COLO829 (cell line): ENCODE results near the gene NHSL2.
A peak's percentile ranks its signal among the peaks of the same experiment; 100 is the strongest.
"Not testable (repeated sequence)": the region's sequence is repeated elsewhere in the genome, so short reads cannot be mapped to it uniquely, and the experiment has no call there.

ENCODE experiments used
- DNase-seq: peaks from one replicate; pipeline ENCODE4 v3.0.0; 2012; ENCODE audit warnings: low spot score

Gene NHSL2

DNA sequence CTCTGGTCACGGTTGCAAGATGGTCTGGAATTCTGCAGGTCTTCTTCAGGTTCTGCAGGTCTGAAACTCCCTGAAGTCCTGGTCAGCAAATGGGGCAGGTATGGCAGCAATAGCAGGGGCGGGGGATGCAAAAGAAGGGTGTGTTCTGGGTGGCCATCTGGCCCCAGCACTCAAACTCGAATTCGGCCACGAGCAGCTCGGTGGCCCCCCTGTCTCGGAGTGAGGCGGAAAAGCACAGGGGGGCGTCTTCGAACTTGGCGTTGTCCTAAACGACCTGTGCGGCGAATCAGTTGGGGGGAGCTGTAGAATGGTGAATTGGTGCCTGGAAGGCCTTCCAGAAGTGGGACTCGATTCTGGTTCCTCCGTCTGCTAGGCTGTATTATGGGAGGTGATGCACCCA is 219.0 kb downstream of the NHSL2 start:
- no peak for DNase-seq

DNA sequence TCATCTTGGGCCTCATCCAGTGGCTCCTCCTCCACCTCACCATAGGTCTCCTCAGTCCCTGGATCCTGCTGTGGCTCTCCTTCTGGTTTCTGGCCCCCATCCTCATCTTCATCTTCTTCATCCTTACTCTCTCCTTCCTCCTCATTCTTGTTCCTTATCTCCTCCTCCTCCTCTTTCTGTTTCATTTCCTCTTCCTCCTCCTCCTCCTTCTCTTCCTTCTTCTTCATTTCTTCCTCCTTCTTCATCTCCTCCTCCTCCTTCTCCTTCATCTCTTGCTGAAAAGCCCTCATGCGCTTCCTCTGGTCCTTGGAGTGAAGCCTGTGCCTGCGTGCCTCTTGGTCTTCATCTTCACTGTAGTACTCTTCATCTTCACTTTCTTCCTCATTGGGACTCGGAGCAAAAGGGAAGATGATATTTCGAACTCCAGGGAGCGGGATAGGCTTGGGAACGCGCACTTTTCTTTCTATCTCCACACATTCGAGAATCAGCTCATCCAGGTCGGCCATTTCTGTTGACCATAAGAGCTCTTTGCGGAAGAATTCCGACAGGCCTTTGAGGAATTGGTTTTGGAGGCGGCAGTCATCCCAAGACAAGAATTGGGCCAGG is 219.6 kb downstream of the NHSL2 start:
- DNase-seq, result no peak

DNA sequence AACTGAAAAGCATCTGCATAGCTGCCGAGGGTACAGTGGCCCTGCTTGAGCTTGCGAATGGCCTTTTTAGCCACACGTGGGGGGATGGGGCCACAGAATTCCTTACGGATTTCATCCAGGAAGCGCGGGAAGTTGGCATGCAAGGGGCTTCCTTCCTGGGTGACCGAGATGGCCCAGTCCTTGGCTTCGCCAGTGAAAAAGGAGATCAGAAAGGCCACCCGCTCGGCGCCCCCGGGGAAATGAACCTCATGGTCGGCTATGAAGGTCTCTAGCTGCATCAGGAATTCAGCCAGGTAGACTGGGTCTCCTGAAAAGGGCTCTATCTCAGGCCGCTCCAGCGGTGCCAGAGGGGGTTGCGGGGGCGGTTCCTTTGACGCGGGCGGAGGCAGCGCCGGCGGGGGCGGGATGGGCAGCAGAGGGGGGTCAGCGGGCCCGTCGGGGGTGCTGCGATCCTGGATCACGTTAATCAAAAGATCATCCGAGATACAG is 220.2 kb downstream of the NHSL2 start:
- no peak for DNase-seq

DNA sequence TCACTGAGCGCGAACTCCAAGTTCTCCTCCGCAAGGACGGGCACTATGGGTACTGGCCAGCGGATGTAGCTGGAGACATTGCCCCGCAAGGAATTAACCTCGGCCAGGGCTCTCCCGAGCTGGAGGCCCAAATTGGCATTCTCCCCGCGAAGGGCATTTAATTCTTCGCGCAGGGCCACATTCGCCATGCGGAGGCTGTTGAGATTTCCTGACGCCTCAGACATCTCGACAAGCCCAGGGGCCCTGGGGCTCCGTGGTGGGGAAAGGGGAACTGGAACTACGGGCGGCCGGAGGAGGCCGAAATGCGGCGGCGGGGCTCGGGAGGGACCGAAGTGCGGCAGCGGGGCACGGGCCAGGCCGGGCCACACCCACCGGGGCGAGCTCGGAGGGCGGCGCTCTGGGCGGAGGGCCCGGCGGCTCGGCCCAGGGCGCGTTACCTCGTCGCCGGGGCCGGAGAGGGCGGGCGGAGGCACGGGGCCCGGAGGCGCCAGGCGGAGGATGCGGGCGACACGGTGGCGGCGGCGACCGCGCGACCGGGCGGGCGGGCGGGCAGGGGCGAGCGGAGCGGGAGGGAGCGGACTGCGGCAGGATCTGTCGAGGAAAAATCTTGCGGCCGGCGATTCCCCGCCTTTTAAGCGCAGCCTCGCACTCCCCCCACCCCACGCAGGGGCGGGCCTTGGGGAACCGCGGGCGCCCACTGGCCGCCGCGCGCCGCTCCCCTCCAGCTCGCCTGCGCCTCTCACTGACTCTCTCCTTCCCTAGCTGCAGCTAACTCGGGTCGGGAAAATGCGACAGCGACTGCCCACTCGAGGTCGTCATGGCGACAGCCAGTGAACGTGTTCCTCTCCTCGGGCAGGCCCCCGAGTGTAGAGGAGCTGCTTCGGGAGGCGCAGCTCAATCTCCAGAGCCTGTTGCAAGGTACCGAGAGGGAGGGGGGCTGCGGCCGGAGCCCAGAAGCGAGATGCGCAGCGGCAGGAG is 221.0 kb downstream of the NHSL2 start, which contains the start of gene RTL5:
Gene RTL5, minus strand, starts transcription at position 599 of the 978 bp plus-strand sequence.
- DNase-seq, result peak; percentile 30

DNA sequence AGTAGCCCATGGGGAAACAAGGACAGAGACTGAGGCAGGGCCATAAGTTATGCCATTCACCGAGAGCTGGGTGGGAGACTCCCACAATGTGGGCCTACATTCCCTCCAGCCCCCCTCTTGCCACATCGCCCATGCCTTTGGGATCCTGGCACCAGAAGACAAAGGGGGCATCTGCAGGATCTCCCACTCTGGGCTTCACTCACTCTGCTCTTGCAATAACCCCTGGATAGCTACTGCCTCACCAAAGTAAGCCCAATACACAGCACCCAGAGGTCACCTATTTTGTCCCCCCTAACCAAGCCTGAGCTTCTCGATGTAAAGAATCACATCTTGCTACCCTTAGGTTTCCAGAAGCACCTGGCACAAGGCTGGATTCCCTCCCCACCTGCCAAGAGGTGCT is 221.8 kb downstream of the NHSL2 start:
- DNase-seq, result no peak

DNA sequence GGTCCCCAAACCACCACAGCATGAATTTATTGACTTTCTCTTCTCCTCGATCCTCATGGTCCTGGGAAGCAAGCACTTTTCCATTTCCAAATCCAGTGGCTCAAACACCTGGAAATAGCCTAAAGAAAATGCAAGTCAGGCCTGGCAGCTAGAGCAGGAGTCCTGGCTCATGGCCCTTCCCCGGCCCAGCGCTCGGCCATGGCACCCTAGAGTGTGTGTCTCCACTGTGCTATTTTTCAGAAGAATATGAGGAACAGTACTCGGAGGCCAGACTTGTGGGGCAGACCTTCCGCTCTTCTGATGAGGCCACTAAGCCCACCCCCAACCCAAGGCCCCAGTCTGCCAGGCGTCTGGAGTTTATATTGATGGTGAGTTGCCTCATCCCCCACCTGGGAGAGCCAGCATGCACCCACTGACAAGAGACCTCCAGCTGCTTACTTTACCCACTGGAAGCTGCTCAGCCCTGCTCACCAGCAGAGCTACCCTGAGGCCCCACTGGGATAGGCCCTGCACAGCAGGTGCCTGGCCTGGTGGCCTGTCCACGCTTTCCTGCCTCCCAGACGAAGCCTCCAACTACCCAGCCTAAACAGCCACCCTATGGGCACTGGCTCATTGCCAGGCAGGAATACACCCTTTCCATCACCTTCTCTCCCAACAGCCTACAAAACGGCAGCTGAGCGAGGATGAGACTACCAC is 223.4 kb downstream of the NHSL2 start:
- DNase-seq, result no peak

DNA sequence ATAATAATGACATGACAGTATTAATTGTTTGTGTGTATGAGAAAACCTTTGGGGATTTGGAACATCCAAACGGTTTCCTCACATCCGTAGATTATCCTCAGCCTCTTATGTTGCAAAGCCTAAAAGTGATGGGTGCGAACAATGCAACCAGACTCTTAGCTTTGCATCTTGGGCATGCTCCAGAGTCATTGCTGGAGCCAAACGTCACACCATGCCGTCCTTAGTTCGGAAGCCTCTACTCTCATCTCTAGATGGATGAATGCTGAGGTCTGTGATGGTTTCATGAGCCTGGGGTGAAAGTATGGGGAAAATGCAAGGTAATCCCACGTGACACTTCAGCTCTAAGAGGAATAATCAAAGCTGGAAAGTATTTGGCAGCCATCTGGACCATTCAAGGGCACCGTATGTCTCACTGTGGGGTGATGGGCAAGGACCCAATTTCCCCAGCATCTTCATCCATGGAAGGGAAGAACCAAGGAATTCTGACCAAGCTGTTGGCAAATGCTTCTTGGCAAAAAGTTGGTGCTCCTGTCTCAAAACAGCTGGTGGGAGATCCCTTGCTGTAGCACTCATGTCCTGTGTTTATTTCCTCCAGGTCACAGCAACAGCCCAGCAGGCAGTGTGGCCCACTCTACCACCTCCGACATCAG is 227.3 kb downstream of the NHSL2 start:
- no peak for DNase-seq

DNA sequence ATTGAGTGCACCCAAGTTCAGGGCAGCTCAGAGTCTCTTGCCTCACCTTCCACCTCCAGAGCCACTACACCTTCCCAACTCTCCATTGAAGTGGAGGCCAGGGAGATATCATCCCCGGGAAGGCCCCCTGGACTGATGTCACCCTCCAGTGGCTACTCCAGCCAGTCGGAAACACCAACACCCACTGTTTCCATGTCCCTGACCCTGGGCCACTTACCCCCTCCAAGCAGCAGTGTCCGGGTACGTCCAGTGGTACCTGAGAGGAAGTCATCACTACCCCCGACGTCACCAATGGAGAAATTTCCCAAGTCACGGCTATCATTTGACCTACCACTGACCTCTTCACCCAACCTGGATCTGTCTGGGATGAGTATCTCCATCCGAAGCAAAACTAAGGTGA is 228.9 kb downstream of the NHSL2 start:
- DNase-seq, result no peak

DNA sequence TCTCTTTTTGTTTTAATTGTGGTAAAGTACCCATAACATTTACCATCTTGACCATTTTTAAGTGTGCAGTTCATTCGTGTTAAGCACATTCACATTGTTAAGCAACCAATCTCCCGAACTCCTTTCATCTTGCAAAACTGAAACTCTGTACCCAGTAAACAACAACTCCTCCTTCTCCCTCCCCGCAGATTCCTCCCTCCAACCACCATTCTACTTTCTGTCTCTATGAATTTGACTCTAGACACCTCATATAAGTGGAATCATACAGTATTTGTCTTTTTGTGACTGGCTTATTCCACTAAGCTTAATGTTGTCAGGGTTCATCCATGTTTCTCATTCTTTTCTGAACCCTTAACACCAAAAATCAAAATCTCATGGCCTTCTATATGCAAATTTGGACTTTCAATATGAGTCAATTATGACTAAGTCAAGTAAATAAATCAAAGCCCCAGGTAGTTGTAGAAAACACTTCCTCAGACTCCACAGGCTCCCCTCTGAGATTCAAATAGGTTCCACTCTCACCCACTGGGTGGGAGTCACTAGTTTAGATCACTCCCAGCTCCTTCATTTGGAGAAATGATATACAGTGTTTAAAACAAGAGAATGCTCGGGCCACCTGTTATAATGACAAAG is 230.8 kb downstream of the NHSL2 start:
- no peak for DNase-seq

DNA sequence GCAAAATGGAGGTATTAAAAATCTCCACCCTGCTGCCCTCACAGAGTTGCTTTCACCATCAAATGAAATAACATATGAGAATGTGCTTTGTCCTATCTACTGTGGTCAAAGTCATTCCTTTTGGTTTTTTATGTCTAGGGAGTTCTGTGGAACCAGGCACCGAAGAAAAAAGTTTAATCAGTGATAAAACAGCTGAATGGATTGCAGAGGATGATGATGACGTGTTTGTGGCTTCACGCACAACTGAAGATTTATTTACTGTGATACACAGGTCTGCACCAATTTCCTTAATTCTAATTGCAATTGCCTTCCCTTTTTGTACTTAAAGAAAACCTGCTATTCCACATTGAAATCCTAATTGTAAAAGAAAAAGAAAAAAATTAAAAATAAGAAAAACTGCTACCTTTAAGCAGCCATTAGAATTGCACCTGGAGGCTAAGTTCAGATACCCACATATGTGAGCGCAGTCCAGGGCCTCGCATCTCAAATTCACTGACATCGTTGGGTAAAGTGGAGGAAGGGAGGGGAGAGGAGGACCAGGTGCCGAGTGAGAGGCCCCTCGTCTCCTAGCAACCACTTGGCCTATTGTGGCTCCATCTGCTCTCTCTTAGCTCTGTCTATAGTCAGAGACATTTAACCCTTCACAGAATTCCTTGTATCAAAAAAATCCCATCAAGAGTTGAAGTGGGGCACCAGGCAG is 231.6 kb downstream of the NHSL2 start:
- no peak for DNase-seq

DNA sequence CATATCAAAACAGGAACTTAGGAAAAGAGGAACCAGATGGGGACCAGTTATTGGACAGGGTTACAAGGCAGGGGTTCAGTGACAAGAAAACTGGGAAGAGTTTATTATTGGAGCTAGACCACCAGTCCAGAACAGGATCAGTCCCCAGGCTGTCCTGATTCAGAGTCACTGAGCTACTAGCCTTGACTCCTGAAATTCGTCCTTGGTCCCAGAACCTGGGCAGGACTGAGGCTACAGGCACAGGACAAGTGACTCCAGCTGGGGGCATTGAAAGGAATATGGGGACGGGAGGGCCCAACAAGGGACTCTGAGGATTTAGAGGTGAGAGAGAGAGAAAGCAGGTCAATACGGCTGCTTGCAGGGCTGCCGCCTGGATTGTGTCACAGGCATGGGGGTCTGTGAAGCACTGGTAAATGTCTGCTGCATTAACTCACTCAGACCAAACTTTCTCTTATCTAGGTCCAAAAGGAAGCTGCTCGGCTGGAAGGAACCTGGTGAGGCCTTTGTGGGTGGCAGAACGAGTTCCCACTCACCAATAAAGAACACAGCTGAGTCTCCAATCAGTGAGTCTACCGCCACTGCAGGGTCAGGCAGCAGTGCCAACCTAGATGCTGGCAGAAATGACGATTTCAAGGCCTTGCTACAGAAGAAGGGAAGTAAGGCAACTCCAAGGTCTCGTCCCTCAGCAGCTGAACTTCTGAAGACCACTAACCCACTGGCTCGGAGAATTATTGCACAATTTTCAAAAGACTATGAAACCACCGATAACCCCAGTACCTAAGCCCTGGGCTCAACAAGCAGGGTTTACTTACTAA is 232.4 kb downstream of the NHSL2 start:
- no peak for DNase-seq

DNA sequence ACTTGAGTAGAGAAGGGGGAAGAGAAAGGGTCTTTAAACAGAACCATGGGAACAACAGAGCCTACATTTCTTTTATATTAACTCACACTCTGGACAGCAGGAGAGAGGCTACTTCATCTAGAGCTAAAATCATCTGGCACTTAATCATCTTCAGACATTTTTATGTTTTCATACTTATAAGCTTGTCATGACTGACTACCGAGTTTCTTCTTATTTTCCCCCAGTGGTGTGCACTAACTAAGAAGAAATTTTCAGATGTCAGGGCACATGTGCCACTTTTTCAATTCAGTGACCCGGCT is 232.9 kb downstream of the NHSL2 start:
- no peak for DNase-seq

DNA sequence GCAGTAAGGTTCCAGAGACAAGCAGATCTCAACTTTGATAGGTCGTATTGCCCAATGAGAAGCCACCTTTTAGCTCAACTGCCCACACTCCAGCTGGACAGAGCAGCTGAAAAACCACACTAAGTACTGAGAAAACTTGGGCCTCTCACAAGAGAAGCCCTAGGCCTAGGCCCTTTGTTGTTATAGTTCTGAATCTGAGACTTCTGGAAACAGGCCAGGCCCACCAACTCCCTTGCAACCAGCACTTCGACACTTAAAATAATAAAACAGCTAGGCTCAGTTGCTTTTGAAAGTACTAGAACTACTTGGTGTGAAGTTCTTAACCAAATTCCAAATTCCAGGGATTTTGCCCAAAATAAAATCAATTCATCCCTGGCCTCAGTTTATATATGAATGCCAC is 234.5 kb downstream of the NHSL2 start:
- no peak for DNase-seq

DNA sequence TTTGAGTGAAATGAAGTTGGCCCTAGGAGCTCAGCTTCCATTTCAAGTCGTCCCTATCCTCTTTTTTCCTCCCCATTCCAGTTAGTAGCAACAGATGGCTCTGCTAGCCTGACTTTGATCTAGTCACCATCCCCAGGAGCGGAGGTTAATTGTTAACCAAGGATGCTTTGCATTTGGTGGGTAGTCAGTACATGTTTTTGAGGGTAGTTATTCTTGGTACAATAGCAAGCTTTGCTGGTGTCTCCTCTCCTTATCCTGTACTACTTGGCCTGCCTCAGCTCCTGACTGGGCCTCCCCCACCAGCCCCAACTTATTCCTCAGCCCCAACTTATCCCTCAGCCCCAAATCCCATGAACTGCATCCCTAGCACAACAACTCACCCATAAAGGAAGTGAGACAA is 235.9 kb downstream of the NHSL2 start:
- no peak for DNase-seq

DNA sequence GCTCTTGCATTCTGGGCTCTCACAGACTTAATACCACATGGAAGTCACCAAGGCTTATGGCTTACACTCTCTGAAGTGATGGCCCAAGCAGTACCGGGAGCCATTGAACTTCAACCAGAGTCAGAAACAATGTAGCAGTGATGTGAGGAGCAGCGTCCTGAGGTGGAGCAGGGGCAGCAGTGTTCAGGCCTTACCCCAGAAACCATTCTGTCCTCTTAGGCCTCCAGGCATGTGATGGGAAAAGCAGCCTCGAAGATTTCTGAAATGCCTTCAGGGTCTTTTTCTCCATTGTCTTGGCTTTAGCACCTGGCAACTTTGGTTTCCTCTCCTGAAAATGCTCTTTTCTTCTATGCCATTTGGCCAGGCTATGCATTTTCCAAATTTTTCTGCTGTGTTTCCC is 248.1 kb downstream of the NHSL2 start:
- no peak for DNase-seq

DNA sequence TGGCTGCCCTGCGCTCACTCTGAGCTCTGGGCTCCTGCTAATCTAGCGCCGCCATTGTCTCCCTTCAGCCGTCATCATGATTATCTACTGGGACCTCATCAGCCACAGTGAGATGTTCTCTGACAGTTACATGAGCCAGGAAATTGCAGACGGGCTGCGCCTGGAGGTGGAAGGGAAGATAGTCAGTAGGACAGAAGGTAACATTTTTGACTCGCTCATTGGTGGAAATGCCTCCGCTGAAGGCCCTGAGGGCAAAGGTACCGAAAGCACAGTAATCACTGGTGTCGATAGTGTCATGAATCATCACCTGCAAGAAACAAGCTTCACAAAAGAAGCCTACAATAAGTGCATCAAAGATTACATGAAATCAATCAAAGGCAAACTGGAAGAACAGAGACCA is 249.1 kb downstream of the NHSL2 start:
- no peak for DNase-seq

DNA sequence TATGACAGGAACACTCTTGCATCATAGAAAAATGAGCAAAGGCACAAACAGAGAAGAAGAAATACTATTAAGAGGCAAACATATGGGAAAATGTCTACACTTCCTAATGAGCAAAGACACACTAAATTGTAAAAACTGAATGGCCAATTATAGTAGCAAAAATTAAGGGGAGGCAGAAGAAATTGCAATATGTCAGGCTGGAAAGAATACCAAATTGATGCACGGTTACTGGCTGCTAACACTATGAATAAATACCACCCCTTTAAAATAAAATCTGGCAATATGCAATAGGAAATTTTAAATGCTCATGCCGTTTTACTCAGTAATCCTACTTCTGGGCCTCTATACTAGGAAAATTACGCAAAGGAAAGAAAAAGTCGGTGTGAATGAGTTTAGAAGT is 254.9 kb downstream of the NHSL2 start:
- DNase-seq, result no peak

DNA sequence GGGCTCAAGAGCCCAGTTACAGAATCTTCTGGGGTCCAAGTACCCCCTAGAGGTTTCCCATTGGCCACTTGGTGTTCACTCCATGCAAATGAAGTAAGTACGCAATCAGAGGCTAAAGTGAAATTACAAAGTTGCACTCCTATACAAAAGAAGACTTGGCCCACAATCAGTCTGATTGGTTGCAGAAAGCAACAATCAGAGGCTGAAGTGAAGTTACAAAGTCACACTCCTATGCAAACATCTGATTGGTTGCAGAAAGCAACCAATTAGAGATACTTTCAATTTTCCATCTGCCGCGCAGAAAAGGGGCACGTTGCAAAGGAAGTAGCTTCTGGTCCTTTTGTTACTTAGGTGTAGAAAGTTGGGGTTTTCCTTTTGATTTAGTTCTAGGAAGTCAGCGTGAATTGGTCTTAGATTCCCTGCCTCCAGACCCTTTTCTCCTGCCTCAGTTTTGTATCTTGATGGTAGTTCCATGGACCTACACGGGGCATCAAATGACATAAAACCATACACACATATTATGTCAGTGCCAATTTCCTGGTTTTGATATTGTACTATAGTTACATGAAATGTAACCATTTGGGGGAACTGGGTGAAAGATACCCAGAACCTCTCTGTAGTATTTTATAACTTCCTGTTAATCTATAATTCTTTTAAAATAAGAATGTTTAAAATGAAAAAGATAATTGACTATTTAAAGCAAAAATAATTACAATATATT is 258.5 kb downstream of the NHSL2 start:
- DNase-seq, result no peak

DNA sequence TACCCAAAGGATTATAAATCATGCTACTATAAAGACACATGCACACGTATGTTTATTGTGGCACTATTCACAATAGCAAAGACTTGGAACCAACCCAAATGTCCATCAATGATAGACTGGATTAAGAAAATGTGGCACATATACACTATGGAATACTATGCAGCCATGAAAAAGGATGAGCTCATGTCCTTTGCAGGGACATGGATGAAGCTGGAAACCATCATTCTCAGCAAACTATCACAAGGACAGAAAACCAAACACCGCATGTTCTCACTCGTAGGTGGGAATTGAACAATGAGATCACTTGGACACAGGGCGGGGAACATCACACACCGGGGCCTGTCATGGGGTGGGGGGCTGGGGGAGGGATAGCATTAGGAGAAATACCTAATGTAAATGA is 265.6 kb downstream of the NHSL2 start:
- not testable (repeated sequence) for DNase-seq

DNA sequence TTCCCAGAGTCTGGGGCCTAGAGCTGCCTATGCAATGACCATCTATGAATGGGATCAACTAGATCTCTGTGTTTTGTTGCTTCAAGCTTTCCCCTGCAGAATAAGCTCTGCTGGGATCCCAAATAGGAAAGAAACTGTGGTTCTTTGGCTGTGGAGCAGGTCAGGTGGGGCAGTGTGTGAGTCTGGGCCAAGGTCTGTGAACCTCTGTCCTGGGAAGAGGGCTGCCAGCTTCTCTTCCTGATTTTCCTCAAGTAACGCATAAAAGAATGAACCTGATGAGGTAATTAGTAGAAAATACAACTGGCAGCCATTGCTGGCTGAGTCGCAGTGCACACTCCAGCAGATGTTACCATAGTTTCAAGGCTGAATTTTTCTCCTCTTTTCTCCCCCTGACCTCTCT is 266.3 kb downstream of the NHSL2 start:
- DNase-seq, result no peak
